Uterus (tissue), 2 donors: ENCODE data around the gene RGS11.

ENCODE experiments used
- POLR2A ChIP-seq, 2 donors: fragments of 450-650 bp; IDR thresholded peaks; one replicate each; pipeline ENCODE4 v1.6.1; 2016; ENCODE audit warnings: antibody characterized with exemption in 2 of 2, mild to moderate bottlenecking in 1 of 2, moderate library complexity in 1 of 2
- TF ChIP-seq, protein P1 (sequence below), 4 experiments: fragments of 200-600 bp in 2 of 4; fragments of 450-650 bp in 2 of 4; sonication (generic) in 2 of 4; IDR thresholded peaks; one replicate each; pipeline ENCODE4 v1.5.1; 2016 to 2019; ENCODE audit warnings: antibody characterized with exemption in 4 of 4, mild to moderate bottlenecking in 2 of 4, moderate library complexity in 1 of 4

DNA sequence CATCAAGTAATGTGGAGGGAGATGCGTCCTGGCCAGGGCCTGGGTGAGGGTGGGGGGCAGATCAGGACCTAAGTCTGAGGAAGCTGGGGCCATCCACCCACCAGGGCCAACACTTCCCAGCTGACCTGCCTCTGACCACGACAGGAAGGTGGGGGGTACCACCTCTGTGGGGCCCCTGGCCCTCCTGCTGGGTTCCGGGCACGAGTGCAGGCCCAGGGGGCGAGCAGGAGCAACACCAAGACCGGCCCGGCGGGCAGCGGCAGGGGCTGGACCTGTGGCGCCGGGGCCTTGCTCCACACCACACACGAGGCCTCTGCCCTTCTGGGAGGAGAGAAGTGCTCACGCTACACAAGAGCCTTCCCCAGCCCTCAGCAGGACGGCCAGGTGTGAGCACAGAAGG lies 20.5 kb upstream of the RGS11 start:
- TF ChIP-seq, protein P1, sequence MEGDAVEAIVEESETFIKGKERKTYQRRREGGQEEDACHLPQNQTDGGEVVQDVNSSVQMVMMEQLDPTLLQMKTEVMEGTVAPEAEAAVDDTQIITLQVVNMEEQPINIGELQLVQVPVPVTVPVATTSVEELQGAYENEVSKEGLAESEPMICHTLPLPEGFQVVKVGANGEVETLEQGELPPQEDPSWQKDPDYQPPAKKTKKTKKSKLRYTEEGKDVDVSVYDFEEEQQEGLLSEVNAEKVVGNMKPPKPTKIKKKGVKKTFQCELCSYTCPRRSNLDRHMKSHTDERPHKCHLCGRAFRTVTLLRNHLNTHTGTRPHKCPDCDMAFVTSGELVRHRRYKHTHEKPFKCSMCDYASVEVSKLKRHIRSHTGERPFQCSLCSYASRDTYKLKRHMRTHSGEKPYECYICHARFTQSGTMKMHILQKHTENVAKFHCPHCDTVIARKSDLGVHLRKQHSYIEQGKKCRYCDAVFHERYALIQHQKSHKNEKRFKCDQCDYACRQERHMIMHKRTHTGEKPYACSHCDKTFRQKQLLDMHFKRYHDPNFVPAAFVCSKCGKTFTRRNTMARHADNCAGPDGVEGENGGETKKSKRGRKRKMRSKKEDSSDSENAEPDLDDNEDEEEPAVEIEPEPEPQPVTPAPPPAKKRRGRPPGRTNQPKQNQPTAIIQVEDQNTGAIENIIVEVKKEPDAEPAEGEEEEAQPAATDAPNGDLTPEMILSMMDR (IDR thresholded peaks at IDR 0.05): no peak
- no peak for TF ChIP-seq POLR2A (IDR thresholded peaks at IDR 0.05)
